Epithelial cell of proximal tubule (primary cell): ENCODE measurements around the gene HIVEP1. TPM values are rescaled to one million over a fixed set of nuclear protein-coding genes. Genes with fewer than 3 reads are reported as not detected.

Experiments
- DNase-seq: peaks from one replicate; pipeline ENCODE4 v3.0.0-alpha.2; 2011; ENCODE audit warnings: low read depth
- H3K4me3 ChIP-seq: 2 replicates; pipeline ENCODE4 v1.5.1; 2011; ENCODE audit warnings: low read depth, mild to moderate bottlenecking, low read length
- CTCF ChIP-seq: conservative IDR thresholded peaks from 2 replicates; pipeline ENCODE4 v1.5.1; 2012; ENCODE audit warnings: low read depth, mild to moderate bottlenecking, low read length
- total RNA-seq: library from RNA; depleted of rRNA; stranded (reverse); fragments of >200 nt; gene quantifications from 2 replicates; pipeline ENCODE4 v1.2.3, GENCODE V29; 2015

Gene HIVEP1
- total RNA-seq, 1 donor from 2014 or later = 14.2 TPM

GRCh38 chr6:12062605-12063004, 50.5 kb downstream of the HIVEP1 start:
- DNase-seq = no peak
- H3K4me3 ChIP-seq = no peak overlapping the region
- no peak for TF ChIP-seq CTCF

- TF ChIP-seq CTCF = no peak
- H3K4me3 ChIP-seq = no peak overlapping the region
- no peak for DNase-seq
Measured at GRCh38 chr6:12064131-12064530, 52.0 kb downstream of the HIVEP1 start.

- no peak for TF ChIP-seq CTCF
- H3K4me3 ChIP-seq = no peak overlapping the region
- DNase-seq = no peak
Measured at GRCh38 chr6:12064538-12065071, 52.5 kb downstream of the HIVEP1 start.

GRCh38 chr6:12065321-12066140, 53.4 kb downstream of the HIVEP1 start:
- H3K4me3 ChIP-seq = no peak overlapping the region
- no peak for TF ChIP-seq CTCF
- DNase-seq = no peak

GRCh38 chr6:12066297-12066696, 54.2 kb downstream of the HIVEP1 start:
- DNase-seq = no peak
- no peak overlapping the region for H3K4me3 ChIP-seq
- TF ChIP-seq CTCF = no peak

GRCh38 chr6:12068899-12069557, 56.9 kb downstream of the HIVEP1 start:
- DNase-seq = no peak

More at GRCh38 chr6:12068899-12069557, 56.9 kb downstream of the HIVEP1 start:
- no peak for TF ChIP-seq CTCF
- no peak overlapping the region for H3K4me3 ChIP-seq
